Suprapubic skin (tissue), 2 donors: ENCODE data around the gene WDR38.

Experiments
- EP300 ChIP-seq: sonication (generic); formaldehyde crosslinking; IDR thresholded peaks from one replicate; pipeline ENCODE4 v1.6.1; 2017; ENCODE audit warnings: antibody characterized with exemption
- POLR2A ChIP-seq, 2 donors: fragments of 450-650 bp; IDR thresholded peaks; one replicate each; pipeline ENCODE4 v1.6.1; 2017; ENCODE audit warnings: antibody characterized with exemption in 2 of 2, mild to moderate bottlenecking in 2 of 2, moderate library complexity in 2 of 2

- no peak for TF ChIP-seq EP300
- no peak for TF ChIP-seq POLR2A (IDR thresholded peaks at IDR 0.05)
Observed at GRCh38 chr9:124852829-124853531, at the start of gene WDR38.
